GM15510 (cell line): ENCODE measurements around the gene ATOX1.

Source experiments
- POLR2A ChIP-seq: IDR thresholded peaks from 3 replicates; pipeline ENCODE4 v1.6.1; 2011; ENCODE audit warnings: borderline replicate concordance; ENCODE audit not compliant: insufficient read length; ENCODE audit errors: extremely low read depth

The ATOX1 gene

GRCh38 chr5:151695464-151695863 lies 63.0 kb downstream of the ATOX1 start:
- TF ChIP-seq POLR2A = no peak

GRCh38 chr5:151694035-151694485 lies 64.4 kb downstream of the ATOX1 start:
- TF ChIP-seq POLR2A = no peak
